Lung (tissue), 12 donors: Measurements from ENCODE around the gene VPS33A. TPM values are rescaled to one million over a fixed set of nuclear protein-coding genes. Genes with fewer than 3 reads are reported as not detected.

Experiments used
- ATAC-seq: fragments of 200-7000 bp; cut with Tn5 transposase; one replicate; pipeline ENCODE4 v1.9.1; 2020; ENCODE audit warnings: moderate number of reproducible peaks; ENCODE audit not compliant: insufficient read depth, low FRiP score
- DNase-seq, 3 donors: peaks; one replicate each; pipeline ENCODE4 v3.0.0-alpha.2; 2013 to 2017
- H3K27ac ChIP-seq, 2 donors: one replicate each; pipeline ENCODE4 v1.5.1; 2013; ENCODE audit warnings: mild to moderate bottlenecking in 2 of 2, moderate library complexity in 2 of 2, control low read depth in 1 of 2, inconsistent platforms in 1 of 2, low read depth in 1 of 2, low read length in 1 of 2
- H3K27me3 ChIP-seq, 3 donors: one replicate each; pipeline ENCODE4 v1.5.1; 2013; ENCODE audit warnings: low read length in 2 of 3; ENCODE audit not compliant: control insufficient read depth in 3 of 3, insufficient read depth in 3 of 3
- H3K36me3 ChIP-seq, 4 donors: one replicate each; pipeline ENCODE4 v1.5.1; 2013; ENCODE audit warnings: low read length in 4 of 4, mild to moderate bottlenecking in 1 of 4, moderate library complexity in 1 of 4; ENCODE audit not compliant: control insufficient read depth in 4 of 4, insufficient read depth in 4 of 4
- H3K4me1 ChIP-seq, 5 donors: one replicate each; pipeline ENCODE4 v1.5.1; 2013; ENCODE audit warnings: low read length in 5 of 5, mild to moderate bottlenecking in 2 of 5, moderate library complexity in 1 of 5; ENCODE audit not compliant: control insufficient read depth in 5 of 5, insufficient read depth in 5 of 5
- H3K4me3 ChIP-seq: one replicate; pipeline ENCODE4 v1.5.1; 2013; ENCODE audit warnings: mild to moderate bottlenecking, control low read depth, moderate library complexity
- H3K9ac ChIP-seq, 2 donors: one replicate each; pipeline ENCODE4 v1.5.1; 2013; ENCODE audit warnings: low read length in 2 of 2, control low read depth in 1 of 2; ENCODE audit not compliant: insufficient read depth in 1 of 2
- H3K9me3 ChIP-seq, 4 donors: one replicate each; pipeline ENCODE4 v1.5.1; 2013; ENCODE audit warnings: low read length in 3 of 4, mild to moderate bottlenecking in 1 of 4, moderate library complexity in 1 of 4; ENCODE audit not compliant: control insufficient read depth in 4 of 4, insufficient read depth in 3 of 4
- WGBS, 2 donors: extraction: QIAGEN DNeasy Blood & Tissue Kit; methylation state at CpG; one replicate each; pipeline ENCODE4 v1.1.7; 2013; 5-methylcytosine and 5-hydroxymethylcytosine counted together
- polyA plus RNA-seq, 2 donors: library from polyadenylated mRNA; stranded (reverse); fragments of 200-250 nt; gene quantifications; one replicate each; pipeline ENCODE4 v1.2.1, GENCODE V29; 2013
- total RNA-seq, 2 donors: library from RNA; depleted of rRNA in 1 of 2; stranded (reverse); fragments of >200 nt in 1 of 2; gene quantifications; one replicate each; pipeline ENCODE4 v1.2.1, GENCODE V29; 2014 to 2021
- TF ChIP-seq, protein P1 (sequence below): IDR thresholded peaks from 2 replicates; pipeline ENCODE4 v1.5.1; 2012; ENCODE audit warnings: mild to moderate bottlenecking; ENCODE audit errors: control extremely low read depth, extremely low read depth
- donor health status: control.
- donor health status: control.
- donor health status: Bipolar disorder and iron deficiency.
- donor health status: healthy.
- donor health status: DM: yes; HTN: yes; CAD: no.

VPS33A gene
- total and polyA plus RNA-seq, 4 donors = 8.1 to 17.6 (median 15.4) TPM

GRCh38 chr12:122243965-122244364 is 22.3 kb downstream of the VPS33A start:
- no peaks in the 10 kb centered on the region for H3K4me1 ChIP-seq
- no peak overlapping the region for H3K9ac ChIP-seq
- no peak overlapping the region for H3K4me3 ChIP-seq
- 79 to 85% methylated on average over 6 of the region's 6 CpGs for WGBS, 2 donors
- no peaks in the 10 kb centered on the region for H3K27me3 ChIP-seq
- DNase-seq = no peak
- H3K27ac ChIP-seq = no peak overlapping the region
- H3K36me3 ChIP-seq = peaks cover 0 to 25% (median 6%) of the 10 kb centered on the region in 4 donors
- no peaks in the 10 kb centered on the region for H3K9me3 ChIP-seq
- TF ChIP-seq, protein P1, sequence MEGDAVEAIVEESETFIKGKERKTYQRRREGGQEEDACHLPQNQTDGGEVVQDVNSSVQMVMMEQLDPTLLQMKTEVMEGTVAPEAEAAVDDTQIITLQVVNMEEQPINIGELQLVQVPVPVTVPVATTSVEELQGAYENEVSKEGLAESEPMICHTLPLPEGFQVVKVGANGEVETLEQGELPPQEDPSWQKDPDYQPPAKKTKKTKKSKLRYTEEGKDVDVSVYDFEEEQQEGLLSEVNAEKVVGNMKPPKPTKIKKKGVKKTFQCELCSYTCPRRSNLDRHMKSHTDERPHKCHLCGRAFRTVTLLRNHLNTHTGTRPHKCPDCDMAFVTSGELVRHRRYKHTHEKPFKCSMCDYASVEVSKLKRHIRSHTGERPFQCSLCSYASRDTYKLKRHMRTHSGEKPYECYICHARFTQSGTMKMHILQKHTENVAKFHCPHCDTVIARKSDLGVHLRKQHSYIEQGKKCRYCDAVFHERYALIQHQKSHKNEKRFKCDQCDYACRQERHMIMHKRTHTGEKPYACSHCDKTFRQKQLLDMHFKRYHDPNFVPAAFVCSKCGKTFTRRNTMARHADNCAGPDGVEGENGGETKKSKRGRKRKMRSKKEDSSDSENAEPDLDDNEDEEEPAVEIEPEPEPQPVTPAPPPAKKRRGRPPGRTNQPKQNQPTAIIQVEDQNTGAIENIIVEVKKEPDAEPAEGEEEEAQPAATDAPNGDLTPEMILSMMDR = no peak
- ATAC-seq = no peak

DNA sequence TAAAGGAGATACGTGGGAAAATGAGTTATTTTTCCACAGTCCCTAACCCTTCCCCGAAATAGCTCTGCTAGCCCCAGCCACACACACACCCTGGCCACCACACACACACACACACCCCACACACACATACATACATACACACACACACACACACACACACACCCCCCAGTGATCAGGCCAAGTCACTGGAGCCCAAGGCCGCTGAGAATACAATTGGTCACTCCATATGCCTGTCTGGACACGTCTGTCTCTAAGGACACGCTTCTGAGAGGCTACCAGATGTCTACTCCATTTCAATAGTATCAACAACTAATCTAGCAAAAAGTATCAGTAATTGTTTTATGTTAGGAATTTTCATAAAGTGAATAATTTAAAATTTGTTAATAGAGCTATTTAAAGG is 27.4 kb downstream of the VPS33A start:
- Histone ChIP-seq H3K4me3 (no peak overlapping the region), H3K4me1 (no peaks in the 10 kb centered on the region), H3K27ac (no peak overlapping the region), H3K36me3 (peaks cover 14 to 29% (median 15%) of the 10 kb centered on the region in 4 donors), H3K9me3 (no peaks in the 10 kb centered on the region), H3K27me3 (no peaks in the 10 kb centered on the region), H3K9ac (no peak overlapping the region)
- 92 to 94% methylated on average over 5 of the region's 5 CpGs for WGBS, 2 donors
- TF ChIP-seq, protein P1 = no peak
- ATAC-seq = no peak
- no peak for DNase-seq

- DNase-seq (no peak), ATAC-seq (no peak)
- H3K36me3 ChIP-seq = peaks cover 24 to 36% (median 25%) of the 10 kb centered on the region in 4 donors
- WGBS, 2 donors = 45 to 80% methylated on average over 7 of the region's 7 CpGs
- H3K4me1 ChIP-seq = no peaks in the 10 kb centered on the region
- H3K27ac ChIP-seq = no peak overlapping the region
- no peak overlapping the region for H3K9ac ChIP-seq
- H3K4me3 ChIP-seq = no peak overlapping the region
- no peaks in the 10 kb centered on the region for H3K27me3 ChIP-seq
- H3K9me3 ChIP-seq = no peaks in the 10 kb centered on the region
- TF ChIP-seq, protein P1 = no peak
These were observed 30.6 kb downstream of the VPS33A start for GRCh38 chr12:122235741-122236140.

- Histone ChIP-seq H3K9ac (no peak overlapping the region), H3K4me1 (no peaks in the 10 kb centered on the region), H3K27ac (no peak overlapping the region), H3K27me3 (no peaks in the 10 kb centered on the region), H3K4me3 (no peak overlapping the region), H3K36me3 (peaks cover 17 to 35% (median 26%) of the 10 kb centered on the region in 4 donors), H3K9me3 (no peaks in the 10 kb centered on the region)
- WGBS, 2 donors = 96 to 98% methylated on average over 10 of the region's 10 CpGs
- ATAC-seq (no peak), DNase-seq (no peak)
- TF ChIP-seq, protein P1 = no peak
These were observed 33.6 kb downstream of the VPS33A start for GRCh38 chr12:122232691-122233090.
